ENCODE data around the gene EGF.
"Not testable (repeated sequence)": the region's sequence is repeated elsewhere in the genome, so short reads cannot be mapped to it uniquely, and the experiment has no call there.

Gene EGF

GRCh38 chr4:109912706-109913595 is at the start of gene EGF:
Gene EGF, plus strand, starts transcription at chr4:109912883. Its CDS starts 453 bp downstream, at chr4:109913336.
- no peak for FAIRE-seq

- no peak for FAIRE-seq
Observed at GRCh38 chr4:109864134-109864533, 48.5 kb upstream of the EGF start.

- FAIRE-seq = no peak
Observed at GRCh38 chr4:109870061-109870460, 42.6 kb upstream of the EGF start.

- no peak for FAIRE-seq
Observed at GRCh38 chr4:109872065-109872464, 40.6 kb upstream of the EGF start.

- FAIRE-seq = no peak
Observed at GRCh38 chr4:109872950-109873656, 39.6 kb upstream of the EGF start.

- no peak for FAIRE-seq
Observed at GRCh38 chr4:109873791-109874514, 38.7 kb upstream of the EGF start.

- no peak for FAIRE-seq
Observed at GRCh38 chr4:109875106-109875505, 37.6 kb upstream of the EGF start.

GRCh38 chr4:109875553-109875952 is 37.1 kb upstream of the EGF start:
- FAIRE-seq = not testable (repeated sequence)

GRCh38 chr4:109876634-109877265 is 35.9 kb upstream of the EGF start:
- FAIRE-seq = no peak

GRCh38 chr4:109877400-109877799 is 35.3 kb upstream of the EGF start:
- no peak for FAIRE-seq

GRCh38 chr4:109878355-109878754 is 34.3 kb upstream of the EGF start:
- FAIRE-seq = no peak

GRCh38 chr4:109879081-109879480 is 33.6 kb upstream of the EGF start:
- no peak for FAIRE-seq

- no peak for FAIRE-seq
Observed at GRCh38 chr4:109879636-109880314, 32.9 kb upstream of the EGF start.

GRCh38 chr4:109886303-109886702 is 26.4 kb upstream of the EGF start:
- no peak for FAIRE-seq

GRCh38 chr4:109887071-109887470 is 25.6 kb upstream of the EGF start:
- no peak for FAIRE-seq

- FAIRE-seq = no peak
Observed at GRCh38 chr4:109890076-109890475, 22.6 kb upstream of the EGF start.

GRCh38 chr4:109902559-109903251 is 10.0 kb upstream of the EGF start:
- no peak for FAIRE-seq

- no peak for FAIRE-seq
Observed at GRCh38 chr4:109908731-109909130, 4.0 kb upstream of the EGF start.

GRCh38 chr4:109910256-109910655 is 2.4 kb upstream of the EGF start:
- FAIRE-seq = no peak

- FAIRE-seq = no peak
Observed at GRCh38 chr4:109913596-109914241, 1.0 kb downstream of the EGF start.

- FAIRE-seq = no peak
Observed at GRCh38 chr4:109914322-109914721, 1.6 kb downstream of the EGF start.

Measured in A204.1 (cell line).